HG03064 (cell line): ENCODE data around the gene TMEM63B.
"Not testable (repeated sequence)": the region's sequence is repeated elsewhere in the genome, so short reads cannot be mapped to it uniquely, and the experiment has no call there.

ENCODE experiments used
- ATAC-seq: cut with Tn5 transposase; IDR thresholded peaks from one replicate; pipeline ENCODE4 v1.9.1; 2021; ENCODE audit warnings: low read depth; ENCODE audit not compliant: unreplicated experiment

Gene TMEM63B

GRCh38 chr6:44185953-44186634 lies 58.7 kb downstream of the TMEM63B start:
- no peak for ATAC-seq

GRCh38 chr6:44186635-44187025 lies 59.3 kb downstream of the TMEM63B start:
- no peak for ATAC-seq

- no peak for ATAC-seq
Measured at GRCh38 chr6:44188819-44189218, 61.5 kb downstream of the TMEM63B start.

- ATAC-seq = no peak
Measured at GRCh38 chr6:44189257-44189656, 61.9 kb downstream of the TMEM63B start.

DNA sequence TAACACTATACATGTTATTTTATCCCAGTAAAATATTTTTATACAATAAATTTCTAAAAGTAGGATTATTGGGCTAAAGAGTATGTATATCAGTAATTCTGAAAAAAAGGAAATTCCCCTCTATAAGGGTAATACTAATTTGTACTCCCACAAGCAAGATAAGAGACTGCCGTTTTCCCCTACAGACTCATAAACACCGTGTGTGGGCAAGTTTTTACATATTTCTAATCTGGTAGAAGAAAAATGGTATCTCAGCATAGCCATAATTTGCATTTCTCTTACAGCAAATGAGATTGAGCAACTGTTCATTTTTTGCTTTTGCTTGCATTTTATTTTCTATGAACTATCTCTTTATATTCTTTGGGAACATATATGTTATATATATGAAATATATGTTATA lies 63.4 kb downstream of the TMEM63B start:
- ATAC-seq = no peak

GRCh38 chr6:44192428-44193041 lies 65.2 kb downstream of the TMEM63B start:
- ATAC-seq = no peak

- no peak for ATAC-seq
Measured at GRCh38 chr6:44193307-44193910, 66.1 kb downstream of the TMEM63B start.

DNA sequence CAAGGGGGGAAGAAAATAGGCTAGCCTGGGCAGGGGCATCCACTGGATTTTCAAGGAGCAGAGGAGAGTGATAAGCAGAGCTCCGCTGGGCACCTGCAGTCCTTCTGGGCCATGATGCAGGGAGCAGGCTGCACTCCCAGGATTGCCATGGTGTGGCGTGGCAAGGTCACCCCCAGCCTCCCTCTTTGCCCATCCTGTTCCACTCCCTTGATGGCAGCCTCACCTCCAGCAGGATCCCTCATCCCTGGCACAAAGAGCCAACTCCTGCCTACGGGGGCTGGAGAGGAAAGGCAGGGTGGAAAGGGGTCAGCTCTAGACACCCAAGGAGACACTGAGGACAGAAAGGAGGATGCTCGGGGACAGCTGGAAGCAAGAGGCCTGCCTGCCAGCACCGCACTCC lies 67.0 kb downstream of the TMEM63B start:
- ATAC-seq = no peak

DNA sequence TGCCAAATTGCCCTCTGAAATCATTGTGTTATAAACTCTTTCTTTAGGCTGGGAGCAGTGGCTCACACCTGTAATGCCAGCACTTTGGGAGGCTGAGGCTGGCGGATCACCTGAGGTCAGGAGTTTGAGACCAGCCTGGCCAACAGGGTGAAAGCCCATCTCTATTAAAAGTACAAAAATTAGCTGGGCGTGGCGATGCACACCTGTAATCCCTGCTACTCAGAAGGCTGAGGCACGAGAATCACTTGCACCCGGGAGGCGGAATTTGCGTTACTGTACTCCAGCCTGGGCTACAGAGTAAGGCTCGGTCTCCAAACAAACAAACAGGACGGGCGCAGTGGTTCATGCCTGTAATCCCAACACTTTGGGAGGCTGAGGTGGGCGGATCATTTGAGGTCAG lies 69.0 kb downstream of the TMEM63B start:
- ATAC-seq = not testable (repeated sequence)

- ATAC-seq = no peak
Measured at GRCh38 chr6:44198684-44199083, 71.3 kb downstream of the TMEM63B start.

DNA sequence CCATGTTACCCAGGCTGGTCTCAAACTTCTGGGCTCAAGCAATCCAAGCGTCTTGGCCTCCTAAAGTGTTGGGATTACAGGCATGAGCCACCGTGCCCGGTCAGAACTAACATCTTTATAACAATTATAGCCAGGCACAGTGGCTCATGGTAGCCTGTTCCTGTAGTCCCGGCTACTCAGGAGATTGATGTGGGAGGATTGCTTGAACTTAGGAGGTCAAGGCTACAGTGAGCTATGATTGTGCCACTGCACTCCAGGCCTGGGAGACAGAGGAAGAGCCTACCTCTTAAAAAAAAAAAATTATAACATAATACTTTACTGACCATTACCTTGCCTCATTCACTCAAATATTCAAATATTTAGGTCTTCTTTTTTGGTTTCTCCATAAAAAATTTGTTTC lies 72.5 kb downstream of the TMEM63B start:
- no peak for ATAC-seq

GRCh38 chr6:44201200-44201599 lies 73.8 kb downstream of the TMEM63B start:
- no peak for ATAC-seq

- ATAC-seq = no peak
Measured at GRCh38 chr6:44201638-44202303, 74.4 kb downstream of the TMEM63B start.

DNA sequence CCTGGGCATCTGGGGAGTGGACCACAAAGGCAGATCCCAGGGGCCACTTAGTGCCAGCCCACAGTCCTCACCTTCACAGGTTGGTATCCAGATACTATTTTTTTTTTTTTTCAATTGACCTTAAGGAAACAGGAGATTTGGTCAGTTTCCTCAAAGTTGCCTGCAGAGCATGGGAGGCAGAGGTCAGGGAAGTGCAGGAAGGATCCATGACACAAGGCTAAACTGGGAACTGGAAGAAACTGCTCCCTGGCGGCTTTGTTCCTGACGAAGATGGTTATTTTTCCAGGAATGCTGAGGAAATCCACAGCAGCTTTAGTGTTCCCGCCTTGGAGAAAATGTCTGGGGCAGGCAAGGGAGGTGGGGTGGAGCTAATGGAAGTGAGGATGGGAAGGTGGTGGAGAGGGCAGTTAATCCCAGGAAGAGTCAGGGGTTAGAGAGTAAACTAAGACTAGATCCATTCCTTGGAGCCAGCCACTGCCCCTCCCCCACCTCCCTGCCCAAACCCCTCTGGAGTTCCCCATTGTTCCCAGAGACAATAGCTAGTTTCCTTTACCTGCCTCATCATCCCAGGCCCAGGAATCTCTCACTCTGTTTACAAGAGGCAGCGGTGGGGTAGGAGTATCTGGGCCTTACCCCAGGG lies 75.1 kb downstream of the TMEM63B start:
- no peak for ATAC-seq

DNA sequence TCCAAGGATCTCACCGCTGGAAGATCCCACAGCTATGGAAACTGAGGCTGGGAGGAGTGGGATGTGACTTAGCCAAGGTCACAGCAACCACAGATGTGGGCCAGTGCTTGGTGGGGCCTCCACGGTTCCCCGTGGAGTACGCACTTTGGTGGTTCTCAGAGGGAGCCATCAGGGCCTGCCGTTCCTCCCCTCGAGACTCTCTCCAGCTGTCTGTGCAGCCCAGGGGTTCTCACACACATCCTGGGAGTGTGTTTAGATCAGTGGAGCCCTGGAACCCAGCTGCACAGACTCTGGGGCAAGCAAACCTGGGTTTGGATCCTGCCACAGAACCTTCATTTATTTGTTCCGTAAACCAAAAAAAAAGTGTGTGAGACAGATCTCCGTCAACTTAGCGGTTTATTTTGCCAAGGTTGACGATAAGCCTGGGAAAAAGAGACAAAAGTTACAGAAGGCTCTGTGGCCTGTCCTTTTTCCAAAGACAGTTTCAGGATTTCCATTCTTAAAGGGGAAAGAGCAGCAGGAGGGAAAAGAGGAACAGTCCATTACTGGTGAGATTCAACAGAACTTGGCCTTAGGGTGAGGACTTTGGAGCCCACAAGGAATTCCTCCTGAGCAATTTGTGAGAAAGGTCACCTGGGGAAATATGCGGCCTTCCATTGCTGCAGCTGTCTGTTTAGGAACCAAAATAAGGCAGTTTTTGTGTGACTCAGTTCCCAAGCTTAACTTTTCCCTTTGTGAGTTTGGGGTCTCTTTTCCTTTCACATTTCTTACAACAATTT lies 75.8 kb downstream of the TMEM63B start:
- ATAC-seq = no peak

- ATAC-seq = no peak
Measured at GRCh38 chr6:44203955-44204354, 76.6 kb downstream of the TMEM63B start.
